Measurements from ENCODE around the gene EVC2.
"Not testable (repeated sequence)": the region's sequence is repeated elsewhere in the genome, so short reads cannot be mapped to it uniquely, and the experiment has no call there.

EVC2 gene

GRCh38 chr4:5609306-5610007 lies 98.9 kb downstream of the EVC2 start:
- H3K9ac ChIP-seq (ENCODE audit: low read depth, low read length, poor library complexity), result no peak overlapping the region
- no peak overlapping the region for H2BK5ac ChIP-seq (ENCODE audit: low read length)
- no peaks in the 10 kb centered on the region for H3K9me3 ChIP-seq (replicated peaks in 1 of 2; ENCODE audit: control insufficient read depth in 2 of 2, insufficient read depth in 1 of 2, low read depth in 1 of 2, low read length in 2 of 2)
- DNase-seq (ENCODE audit: low spot score), result no peak
- no peak overlapping the region for H3K18ac ChIP-seq (ENCODE audit: low read length)
- no peaks in the 10 kb centered on the region for H3K79me1 ChIP-seq (ENCODE audit: low read depth, low read length)
- no peak overlapping the region for H2BK120ac ChIP-seq (ENCODE audit: low read depth, low read length)
- no peak overlapping the region for H3K4me2 ChIP-seq (ENCODE audit: insufficient read depth, low read length, poor library complexity, severe bottlenecking)
- H2BK12ac ChIP-seq (ENCODE audit: low read length), result no peak overlapping the region
- H3K27ac ChIP-seq (replicated peaks; ENCODE audit: low read length), result no peak overlapping the region
- H4K8ac ChIP-seq (ENCODE audit: low read depth, low read length), result no peak overlapping the region
- no peaks in the 10 kb centered on the region for H3K36me3 ChIP-seq (replicated peaks in 1 of 2; ENCODE audit: control insufficient read depth in 2 of 2, insufficient read depth in 2 of 2, low read length in 2 of 2)
- no peak overlapping the region for H4K91ac ChIP-seq (ENCODE audit: low read depth, low read length, poor library complexity)
- no peak overlapping the region for H2AFZ ChIP-seq (ENCODE audit: low read length)
- no peak overlapping the region for H3K14ac ChIP-seq (ENCODE audit: low read length)
- no peak overlapping the region for H2BK15ac ChIP-seq (ENCODE audit: low read length)
- WGBS, 2 donors (ENCODE audit: extremely low coverage in 2 of 2, insufficient read length in 2 of 2, insufficient replicate concordance in 1 of 2), result no CpG with 5 or more reads among the region's 12 CpGs
- H3K27me3 ChIP-seq (ENCODE audit: control insufficient read depth in 3 of 3, insufficient read depth in 3 of 3, low read depth in 1 of 3, low read length in 3 of 3), result peaks cover 0 to 6% (median 0%) of the 10 kb centered on the region in 3 experiments
- H3K23ac ChIP-seq (ENCODE audit: low read depth, low read length, poor library complexity), result no peak overlapping the region
- H2AK5ac ChIP-seq (ENCODE audit: low read depth, low read length), result no peak overlapping the region
- no peak overlapping the region for H3K4ac ChIP-seq (ENCODE audit: low read length)
- no peaks in the 10 kb centered on the region for H3K4me1 ChIP-seq (ENCODE audit: control insufficient read depth in 2 of 2, insufficient read depth in 1 of 2, low read depth in 1 of 2, low read length in 2 of 2)
- H3K4me3 ChIP-seq (ENCODE audit: low read length in 2 of 2), result no peak overlapping the region

GRCh38 chr4:5593828-5594227 lies 114.5 kb downstream of the EVC2 start:
- H2BK120ac ChIP-seq (ENCODE audit: low read depth, low read length); H3K4me2 ChIP-seq (ENCODE audit: insufficient read depth, low read length, poor library complexity, severe bottlenecking); H3K4me3 ChIP-seq (ENCODE audit: low read length in 2 of 2); H2AFZ ChIP-seq (ENCODE audit: low read length); H3K9me3 ChIP-seq (replicated peaks in 1 of 2; ENCODE audit: control insufficient read depth in 2 of 2, insufficient read depth in 1 of 2, low read depth in 1 of 2, low read length in 2 of 2); H3K14ac ChIP-seq (ENCODE audit: low read length); H3K4me1 ChIP-seq (ENCODE audit: control insufficient read depth in 2 of 2, insufficient read depth in 1 of 2, low read depth in 1 of 2, low read length in 2 of 2); DNase-seq (ENCODE audit: low spot score); H3K36me3 ChIP-seq (replicated peaks in 1 of 2; ENCODE audit: control insufficient read depth in 2 of 2, insufficient read depth in 2 of 2, low read length in 2 of 2); H3K23ac ChIP-seq (ENCODE audit: low read depth, low read length, poor library complexity); H3K9ac ChIP-seq (ENCODE audit: low read depth, low read length, poor library complexity); H2BK5ac ChIP-seq (ENCODE audit: low read length); H4K91ac ChIP-seq (ENCODE audit: low read depth, low read length, poor library complexity); H2BK12ac ChIP-seq (ENCODE audit: low read length); H3K4ac ChIP-seq (ENCODE audit: low read length); H3K27ac ChIP-seq (replicated peaks; ENCODE audit: low read length); H3K18ac ChIP-seq (ENCODE audit: low read length); H3K79me1 ChIP-seq (ENCODE audit: low read depth, low read length); H4K8ac ChIP-seq (ENCODE audit: low read depth, low read length); H3K27me3 ChIP-seq (ENCODE audit: control insufficient read depth in 3 of 3, insufficient read depth in 3 of 3, low read depth in 1 of 3, low read length in 3 of 3); H2BK15ac ChIP-seq (ENCODE audit: low read length); H2AK5ac ChIP-seq (ENCODE audit: low read depth, low read length): not testable (repeated sequence)
- no CpG with 5 or more reads among the region's 10 CpGs for WGBS, 2 donors (ENCODE audit: extremely low coverage in 2 of 2, insufficient read length in 2 of 2, insufficient replicate concordance in 1 of 2)

GRCh38 chr4:5592272-5592671 lies 116.1 kb downstream of the EVC2 start:
- no peaks in the 10 kb centered on the region for H3K4me1 ChIP-seq (ENCODE audit: control insufficient read depth in 2 of 2, insufficient read depth in 1 of 2, low read depth in 1 of 2, low read length in 2 of 2)
- no peak for DNase-seq (ENCODE audit: low spot score)
- H3K14ac ChIP-seq (ENCODE audit: low read length), result no peak overlapping the region
- no peak overlapping the region for H2BK15ac ChIP-seq (ENCODE audit: low read length)
- no peak overlapping the region for H2BK120ac ChIP-seq (ENCODE audit: low read depth, low read length)
- no peak overlapping the region for H2AK5ac ChIP-seq (ENCODE audit: low read depth, low read length)
- H4K8ac ChIP-seq (ENCODE audit: low read depth, low read length), result no peak overlapping the region
- no peak overlapping the region for H4K91ac ChIP-seq (ENCODE audit: low read depth, low read length, poor library complexity)
- H2BK12ac ChIP-seq (ENCODE audit: low read length), result no peak overlapping the region
- H3K27ac ChIP-seq (replicated peaks; ENCODE audit: low read length), result no peak overlapping the region
- peaks cover 0 to 4% of the 10 kb centered on the region in 2 donors for H3K9me3 ChIP-seq (replicated peaks in 1 of 2; ENCODE audit: control insufficient read depth in 2 of 2, insufficient read depth in 1 of 2, low read depth in 1 of 2, low read length in 2 of 2)
- no CpG with 5 or more reads among the region's 4 CpGs for WGBS, 2 donors (ENCODE audit: extremely low coverage in 2 of 2, insufficient read length in 2 of 2, insufficient replicate concordance in 1 of 2)
- H3K36me3 ChIP-seq (replicated peaks in 1 of 2; ENCODE audit: control insufficient read depth in 2 of 2, insufficient read depth in 2 of 2, low read length in 2 of 2), result peaks cover 0 to 2% of the 10 kb centered on the region in 2 donors
- H3K27me3 ChIP-seq (ENCODE audit: control insufficient read depth in 3 of 3, insufficient read depth in 3 of 3, low read depth in 1 of 3, low read length in 3 of 3), result no peaks in the 10 kb centered on the region
- H3K18ac ChIP-seq (ENCODE audit: low read length), result no peak overlapping the region
- no peak overlapping the region for H2AFZ ChIP-seq (ENCODE audit: low read length)
- no peak overlapping the region for H2BK5ac ChIP-seq (ENCODE audit: low read length)
- no peak overlapping the region for H3K4ac ChIP-seq (ENCODE audit: low read length)
- no peak overlapping the region for H3K23ac ChIP-seq (ENCODE audit: low read depth, low read length, poor library complexity)
- H3K79me1 ChIP-seq (ENCODE audit: low read depth, low read length), result no peaks in the 10 kb centered on the region
- H3K4me3 ChIP-seq (ENCODE audit: low read length in 2 of 2), result no peak overlapping the region
- no peak overlapping the region for H3K9ac ChIP-seq (ENCODE audit: low read depth, low read length, poor library complexity)
- H3K4me2 ChIP-seq (ENCODE audit: insufficient read depth, low read length, poor library complexity, severe bottlenecking), result no peak overlapping the region

GRCh38 chr4:5589495-5589894 lies 118.9 kb downstream of the EVC2 start:
- H3K27ac ChIP-seq (replicated peaks; ENCODE audit: low read length), result no peak overlapping the region
- H3K4me2 ChIP-seq (ENCODE audit: insufficient read depth, low read length, poor library complexity, severe bottlenecking), result no peak overlapping the region
- H3K23ac ChIP-seq (ENCODE audit: low read depth, low read length, poor library complexity), result no peak overlapping the region
- no peak overlapping the region for H3K4ac ChIP-seq (ENCODE audit: low read length)
- H2AFZ ChIP-seq (ENCODE audit: low read length), result no peak overlapping the region
- WGBS, 2 donors (ENCODE audit: extremely low coverage in 2 of 2, insufficient read length in 2 of 2, insufficient replicate concordance in 1 of 2), result no CpG with 5 or more reads among the region's 2 CpGs
- no peak overlapping the region for H4K91ac ChIP-seq (ENCODE audit: low read depth, low read length, poor library complexity)
- no peak overlapping the region for H2BK120ac ChIP-seq (ENCODE audit: low read depth, low read length)
- H2BK12ac ChIP-seq (ENCODE audit: low read length), result no peak overlapping the region
- H3K4me3 ChIP-seq (ENCODE audit: low read length in 2 of 2), result no peak overlapping the region
- no peak overlapping the region for H2AK5ac ChIP-seq (ENCODE audit: low read depth, low read length)
- no peak overlapping the region for H2BK15ac ChIP-seq (ENCODE audit: low read length)
- H3K27me3 ChIP-seq (ENCODE audit: control insufficient read depth in 3 of 3, insufficient read depth in 3 of 3, low read depth in 1 of 3, low read length in 3 of 3), result no peaks in the 10 kb centered on the region
- H3K4me1 ChIP-seq (ENCODE audit: control insufficient read depth in 2 of 2, insufficient read depth in 1 of 2, low read depth in 1 of 2, low read length in 2 of 2), result no peaks in the 10 kb centered on the region
- no peak overlapping the region for H3K14ac ChIP-seq (ENCODE audit: low read length)
- H4K8ac ChIP-seq (ENCODE audit: low read depth, low read length), result no peak overlapping the region
- peaks cover 0 to 6% of the 10 kb centered on the region in 2 donors for H3K9me3 ChIP-seq (replicated peaks in 1 of 2; ENCODE audit: control insufficient read depth in 2 of 2, insufficient read depth in 1 of 2, low read depth in 1 of 2, low read length in 2 of 2)
- no peak overlapping the region for H3K18ac ChIP-seq (ENCODE audit: low read length)
- DNase-seq (ENCODE audit: low spot score), result no peak
- no peaks in the 10 kb centered on the region for H3K79me1 ChIP-seq (ENCODE audit: low read depth, low read length)
- H3K36me3 ChIP-seq (replicated peaks in 1 of 2; ENCODE audit: control insufficient read depth in 2 of 2, insufficient read depth in 2 of 2, low read length in 2 of 2), result peaks cover 0 to 2% of the 10 kb centered on the region in 2 donors
- no peak overlapping the region for H2BK5ac ChIP-seq (ENCODE audit: low read length)
- H3K9ac ChIP-seq (ENCODE audit: low read depth, low read length, poor library complexity), result no peak overlapping the region

All from neuronal stem cell (in vitro differentiated cells).